Skeletal muscle satellite cell (primary cell): Measurements from ENCODE around the gene KCNMB1.

Experiments used
- H3K27me3 ChIP-seq: 2 replicates; pipeline ENCODE4 v1.7.0; 2013; ENCODE audit warnings: low read length; ENCODE audit not compliant: control insufficient read depth, insufficient read depth
- H3K36me3 ChIP-seq: 2 replicates; pipeline ENCODE4 v1.7.0; 2013; ENCODE audit warnings: mild to moderate bottlenecking, control low read depth, low read length; ENCODE audit not compliant: insufficient read depth
- H3K4me1 ChIP-seq: 2 replicates; pipeline ENCODE4 v1.7.0; 2013; ENCODE audit warnings: low read length; ENCODE audit not compliant: control insufficient read depth, insufficient read depth
- H3K4me2 ChIP-seq: 2 replicates; pipeline ENCODE4 v1.7.0; 2013; ENCODE audit warnings: mild to moderate bottlenecking, low read length
- H3K4me3 ChIP-seq: 2 replicates; pipeline ENCODE4 v1.7.0; 2013; ENCODE audit warnings: low read length
- H3K9ac ChIP-seq: 2 replicates; pipeline ENCODE4 v1.7.0; 2013; ENCODE audit warnings: mild to moderate bottlenecking, low read depth, low read length, moderate library complexity
- H3K9me3 ChIP-seq: replicated peaks from 2 replicates; pipeline ENCODE4 v1.7.0; 2013; ENCODE audit warnings: mild to moderate bottlenecking, control low read depth, low read length

Gene KCNMB1

DNA sequence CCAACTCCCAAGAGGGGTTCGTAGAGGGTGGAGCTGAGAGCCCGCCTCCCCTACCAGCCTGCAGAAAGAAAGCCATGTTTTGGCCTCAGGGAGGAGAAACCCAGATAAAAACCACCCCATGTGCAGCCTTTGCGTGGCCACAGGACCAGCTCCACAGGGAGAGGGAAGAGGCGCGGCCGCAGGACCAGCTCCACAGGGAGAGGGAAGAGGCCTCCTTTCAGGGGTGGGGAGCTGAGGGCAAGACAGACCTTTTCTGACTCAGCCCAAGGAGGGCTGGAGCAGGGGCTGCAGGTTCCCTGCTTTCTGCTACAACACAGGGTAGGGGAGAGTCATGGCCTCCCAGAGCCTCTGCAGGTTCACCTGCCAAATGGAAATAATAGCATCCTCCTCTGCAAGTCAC lies 37.6 kb upstream of the KCNMB1 start:
- Histone ChIP-seq H3K9me3 (no peaks in the 10 kb centered on the region), H3K9ac (no peak overlapping the region), H3K27me3 (peaks cover 54% of the 10 kb centered on the region), H3K4me2 (no peak overlapping the region), H3K36me3 (no peaks in the 10 kb centered on the region), H3K4me1 (no peaks in the 10 kb centered on the region), H3K4me3 (no peak overlapping the region)

DNA sequence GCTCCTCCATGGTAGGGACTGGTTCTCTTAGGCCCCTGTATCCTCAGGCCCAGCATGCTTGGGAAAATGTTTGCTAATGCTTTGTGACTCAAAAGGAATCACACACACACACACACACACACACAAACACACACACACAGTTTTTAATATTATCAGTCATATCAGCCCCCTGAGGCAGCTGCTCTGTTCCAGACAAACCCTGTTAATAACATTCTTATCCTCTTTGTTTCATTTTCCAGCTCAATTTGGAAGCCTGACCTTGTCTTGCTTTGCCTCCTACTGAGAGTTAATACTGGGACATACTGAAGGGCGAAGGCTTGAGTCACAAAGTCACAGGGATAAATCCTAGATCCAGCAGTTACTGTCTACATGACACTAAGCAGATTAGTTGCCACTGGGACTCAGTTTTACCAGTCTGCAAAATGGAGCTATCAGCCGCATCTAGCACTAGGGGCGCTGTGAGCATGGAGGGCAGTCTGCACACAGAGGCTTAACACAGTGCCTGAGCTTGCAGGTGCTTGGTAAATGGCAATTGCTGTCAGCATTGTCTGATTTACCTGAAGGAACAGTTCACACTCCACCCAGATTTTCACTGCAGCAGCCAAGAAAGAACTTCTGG lies 37.1 kb upstream of the KCNMB1 start:
- H3K4me2 ChIP-seq, result no peak overlapping the region
- no peak overlapping the region for H3K9ac ChIP-seq
- H3K4me3 ChIP-seq, result no peak overlapping the region
- H3K27me3 ChIP-seq, result peaks cover 49% of the 10 kb centered on the region
- no peaks in the 10 kb centered on the region for H3K4me1 ChIP-seq
- H3K36me3 ChIP-seq, result no peaks in the 10 kb centered on the region
- no peaks in the 10 kb centered on the region for H3K9me3 ChIP-seq

DNA sequence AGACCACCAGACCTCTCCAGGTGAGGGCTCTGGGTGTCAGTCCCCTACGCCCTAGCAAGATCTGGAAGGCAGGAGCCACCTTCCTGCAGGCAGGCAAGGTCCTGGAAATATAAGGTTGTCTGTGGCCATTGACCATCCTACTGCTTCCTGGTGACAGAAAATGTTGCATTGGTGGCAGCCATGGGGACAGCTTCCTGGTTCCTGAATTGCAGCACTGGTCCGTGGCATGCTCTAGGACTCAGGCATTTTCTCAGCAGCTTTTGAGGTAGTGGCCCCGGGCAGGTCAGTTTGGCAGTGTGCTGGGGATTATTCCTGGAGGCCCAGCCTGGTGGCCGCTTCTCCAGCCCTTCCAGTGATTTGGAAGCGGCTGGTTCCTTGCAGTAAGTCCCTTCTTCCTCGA lies 36.6 kb upstream of the KCNMB1 start:
- no peaks in the 10 kb centered on the region for H3K9me3 ChIP-seq
- peaks cover 44% of the 10 kb centered on the region for H3K27me3 ChIP-seq
- no peak overlapping the region for H3K4me3 ChIP-seq
- H3K4me2 ChIP-seq, result no peak overlapping the region
- H3K4me1 ChIP-seq, result no peaks in the 10 kb centered on the region
- H3K36me3 ChIP-seq, result no peaks in the 10 kb centered on the region
- H3K9ac ChIP-seq, result no peak overlapping the region

DNA sequence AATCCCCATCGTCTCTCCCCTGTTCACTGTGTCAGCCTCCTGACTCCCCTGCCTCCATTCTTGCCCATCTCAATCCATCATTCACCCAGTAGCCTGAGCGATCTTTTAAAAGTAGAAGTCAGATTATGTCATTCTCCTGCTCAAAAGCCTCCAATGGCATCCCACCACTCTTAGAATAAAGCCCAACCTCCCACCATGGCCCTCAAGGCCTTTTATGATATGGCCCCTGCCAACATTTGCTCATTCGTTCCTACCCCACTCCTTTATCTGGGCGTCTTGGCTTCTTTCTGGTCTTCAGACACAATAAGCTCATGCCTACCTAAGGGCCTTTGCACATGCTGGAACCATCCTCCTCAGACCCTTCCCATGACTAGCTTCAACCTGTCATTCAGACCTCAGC lies 35.5 kb upstream of the KCNMB1 start:
- peaks cover 33% of the 10 kb centered on the region for H3K27me3 ChIP-seq
- H3K9me3 ChIP-seq, result no peaks in the 10 kb centered on the region
- H3K4me3 ChIP-seq, result no peak overlapping the region
- no peak overlapping the region for H3K4me2 ChIP-seq
- no peaks in the 10 kb centered on the region for H3K4me1 ChIP-seq
- H3K9ac ChIP-seq, result no peak overlapping the region
- H3K36me3 ChIP-seq, result no peaks in the 10 kb centered on the region

DNA sequence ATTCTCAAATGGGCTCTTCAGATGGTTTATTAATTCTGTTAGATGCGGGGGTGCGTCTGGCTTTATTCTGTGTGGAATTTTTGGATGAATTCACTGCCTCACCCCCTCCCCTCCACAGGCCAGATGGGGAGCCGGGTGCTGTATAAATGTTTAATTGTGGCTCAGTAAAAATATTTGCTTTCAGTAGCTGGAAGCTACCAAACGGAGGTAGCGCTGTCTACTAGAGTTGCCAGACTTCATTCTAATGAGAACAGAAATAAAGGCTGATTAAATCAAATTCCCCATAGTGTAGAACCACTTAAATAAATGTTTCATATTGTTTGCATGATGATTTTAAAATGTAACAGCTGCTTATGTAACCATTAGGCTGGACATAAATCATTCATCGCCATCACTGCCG lies 34.5 kb upstream of the KCNMB1 start:
- H3K4me1 ChIP-seq, result no peaks in the 10 kb centered on the region
- H3K36me3 ChIP-seq, result no peaks in the 10 kb centered on the region
- peaks cover 38% of the 10 kb centered on the region for H3K27me3 ChIP-seq
- H3K9ac ChIP-seq, result no peak overlapping the region
- H3K4me3 ChIP-seq, result no peak overlapping the region
- H3K4me2 ChIP-seq, result no peak overlapping the region
- no peaks in the 10 kb centered on the region for H3K9me3 ChIP-seq

DNA sequence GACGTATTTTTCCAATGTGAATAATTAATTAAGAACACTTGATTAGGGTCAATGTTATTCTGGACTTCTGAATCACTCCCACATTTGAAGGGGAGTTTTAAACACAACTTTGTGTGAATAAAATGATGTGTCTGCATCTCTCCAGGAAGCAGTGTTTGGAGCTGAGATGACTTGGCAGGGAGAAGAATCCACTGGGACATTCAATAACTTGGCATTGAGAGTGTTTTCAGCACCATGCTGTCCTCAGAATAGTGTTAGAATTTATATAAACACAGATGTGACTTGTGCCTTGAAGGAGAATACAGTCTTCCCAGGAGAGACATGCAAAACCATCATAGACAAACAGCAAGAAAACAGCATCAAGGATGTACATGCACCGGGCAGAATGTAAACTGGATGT lies 32.7 kb upstream of the KCNMB1 start:
- Histone ChIP-seq H3K9ac (no peak overlapping the region), H3K36me3 (no peaks in the 10 kb centered on the region), H3K4me3 (no peak overlapping the region), H3K4me1 (no peaks in the 10 kb centered on the region), H3K27me3 (peaks cover 37% of the 10 kb centered on the region), H3K9me3 (no peaks in the 10 kb centered on the region), H3K4me2 (no peak overlapping the region)

DNA sequence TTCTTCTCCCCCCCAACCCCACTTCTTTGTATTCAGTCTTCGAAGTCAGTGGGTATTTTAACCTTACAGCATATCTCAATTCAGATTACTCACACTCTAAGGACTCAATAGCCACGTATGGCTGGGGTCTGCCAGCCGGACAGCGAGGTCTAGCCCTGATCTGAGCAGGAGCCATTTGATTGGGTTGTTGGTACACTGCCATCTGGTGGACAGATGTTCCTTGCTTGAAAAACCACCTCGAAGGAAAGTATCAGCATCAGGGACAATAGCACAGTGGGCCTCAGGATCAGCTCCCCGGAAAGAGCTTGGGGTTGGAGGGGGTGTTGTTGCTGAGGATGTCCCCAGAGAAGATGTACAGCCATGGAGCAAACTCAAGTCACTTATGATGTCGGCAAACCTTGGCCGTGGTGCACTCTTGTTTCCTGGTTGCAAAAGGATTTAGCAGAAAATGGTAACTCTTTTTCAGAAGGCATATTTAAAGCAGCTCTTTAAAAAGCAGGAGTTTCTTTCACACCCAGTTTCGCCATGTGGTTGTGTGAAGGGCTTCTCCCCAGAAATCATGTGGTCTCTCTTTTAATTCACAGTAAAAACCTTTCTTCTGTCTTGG lies 31.7 kb upstream of the KCNMB1 start:
- no peaks in the 10 kb centered on the region for H3K4me1 ChIP-seq
- no peaks in the 10 kb centered on the region for H3K9me3 ChIP-seq
- no peaks in the 10 kb centered on the region for H3K36me3 ChIP-seq
- peaks cover 37% of the 10 kb centered on the region for H3K27me3 ChIP-seq
- H3K4me2 ChIP-seq, result no peak overlapping the region
- no peak overlapping the region for H3K9ac ChIP-seq
- no peak overlapping the region for H3K4me3 ChIP-seq

DNA sequence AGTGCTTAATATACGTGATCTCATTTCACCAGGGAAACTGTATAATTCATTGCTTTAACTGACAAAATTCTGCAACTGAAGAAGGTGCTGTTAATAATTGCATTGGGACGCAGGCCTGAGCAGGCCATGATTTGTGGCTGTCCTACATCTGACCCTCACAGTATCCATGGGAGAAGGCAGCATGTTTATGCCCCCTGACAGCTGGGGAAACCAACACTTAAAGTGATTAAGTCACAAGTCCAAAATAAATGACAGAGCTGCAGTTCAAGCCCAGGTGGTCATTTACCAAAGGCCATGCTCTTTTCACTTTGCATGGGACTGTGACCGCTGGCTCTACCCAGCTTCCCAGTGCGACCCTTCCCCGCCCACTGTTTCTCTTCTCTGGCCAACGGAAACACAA lies 30.5 kb upstream of the KCNMB1 start:
- Histone ChIP-seq H3K4me2 (no peak overlapping the region), H3K9me3 (no peaks in the 10 kb centered on the region), H3K4me1 (no peaks in the 10 kb centered on the region), H3K4me3 (no peak overlapping the region), H3K9ac (no peak overlapping the region), H3K36me3 (no peaks in the 10 kb centered on the region), H3K27me3 (peaks cover 35% of the 10 kb centered on the region)

DNA sequence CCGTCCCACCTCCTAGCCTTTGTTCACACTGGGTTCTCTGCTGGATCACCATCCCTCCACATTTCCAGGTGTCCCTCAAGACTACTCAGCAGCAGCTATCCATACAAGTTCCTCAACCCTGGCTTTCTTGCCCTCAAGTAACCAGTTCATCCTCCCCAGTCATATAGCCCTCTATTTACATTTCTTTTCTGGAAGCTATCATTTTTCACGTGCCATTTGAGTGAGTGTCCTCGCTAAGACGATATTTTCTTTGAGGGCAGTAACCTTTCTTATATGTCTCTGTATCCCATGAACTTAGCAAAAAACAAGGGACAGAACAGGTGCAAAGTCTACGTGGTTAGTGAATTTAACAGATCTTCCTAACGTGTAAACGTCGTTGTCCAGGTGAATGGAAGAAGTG lies 29.6 kb upstream of the KCNMB1 start:
- Histone ChIP-seq H3K9ac (no peak overlapping the region), H3K4me3 (no peak overlapping the region), H3K9me3 (no peaks in the 10 kb centered on the region), H3K4me2 (no peak overlapping the region), H3K27me3 (peaks cover 26% of the 10 kb centered on the region), H3K36me3 (no peaks in the 10 kb centered on the region), H3K4me1 (no peaks in the 10 kb centered on the region)

DNA sequence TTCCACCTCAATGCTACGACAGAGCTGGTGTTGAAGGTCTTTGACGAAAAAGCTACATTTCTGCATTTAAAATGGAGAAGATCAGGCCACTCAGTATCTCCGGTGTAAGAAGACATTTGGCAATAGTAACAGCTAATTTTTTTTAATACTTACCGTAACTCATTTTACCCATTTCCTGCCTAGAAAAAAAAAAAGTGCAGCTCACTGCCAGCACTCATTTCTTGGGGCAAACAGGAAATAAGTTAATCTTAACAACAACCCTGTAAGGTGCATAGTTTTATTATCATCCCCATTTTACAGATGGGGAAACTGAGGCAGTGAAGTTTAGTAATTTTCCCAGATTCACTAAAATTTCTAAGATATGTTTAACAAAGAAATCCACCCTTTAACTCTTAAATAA lies 27.4 kb upstream of the KCNMB1 start:
- H3K9ac ChIP-seq, result no peak overlapping the region
- no peak overlapping the region for H3K4me2 ChIP-seq
- no peak overlapping the region for H3K4me3 ChIP-seq
- H3K4me1 ChIP-seq, result no peaks in the 10 kb centered on the region
- no peaks in the 10 kb centered on the region for H3K9me3 ChIP-seq
- H3K27me3 ChIP-seq, result peaks cover 10% of the 10 kb centered on the region
- H3K36me3 ChIP-seq, result no peaks in the 10 kb centered on the region

DNA sequence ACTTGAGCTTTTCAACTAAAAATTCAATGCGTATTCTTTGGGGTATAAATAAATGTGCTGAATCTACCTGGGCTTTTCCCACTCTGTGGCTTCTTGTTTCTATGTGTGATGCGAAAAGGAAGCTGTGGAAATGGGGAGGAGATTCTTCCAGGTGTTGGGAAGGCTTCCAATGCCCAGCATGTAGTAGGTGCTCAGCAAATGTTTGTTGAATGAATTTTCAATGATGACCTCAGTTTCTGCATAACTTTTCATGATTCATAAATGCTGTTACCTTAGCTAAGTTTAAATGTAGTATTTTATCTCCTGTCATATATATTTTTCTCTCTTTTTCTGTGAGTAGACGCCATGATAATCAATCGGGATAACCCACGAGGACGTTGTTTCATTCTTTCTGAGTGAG lies 25.6 kb upstream of the KCNMB1 start:
- peaks cover 10% of the 10 kb centered on the region for H3K27me3 ChIP-seq
- no peak overlapping the region for H3K9ac ChIP-seq
- H3K9me3 ChIP-seq, result no peaks in the 10 kb centered on the region
- H3K4me1 ChIP-seq, result no peaks in the 10 kb centered on the region
- no peak overlapping the region for H3K4me2 ChIP-seq
- H3K4me3 ChIP-seq, result no peak overlapping the region
- no peaks in the 10 kb centered on the region for H3K36me3 ChIP-seq

DNA sequence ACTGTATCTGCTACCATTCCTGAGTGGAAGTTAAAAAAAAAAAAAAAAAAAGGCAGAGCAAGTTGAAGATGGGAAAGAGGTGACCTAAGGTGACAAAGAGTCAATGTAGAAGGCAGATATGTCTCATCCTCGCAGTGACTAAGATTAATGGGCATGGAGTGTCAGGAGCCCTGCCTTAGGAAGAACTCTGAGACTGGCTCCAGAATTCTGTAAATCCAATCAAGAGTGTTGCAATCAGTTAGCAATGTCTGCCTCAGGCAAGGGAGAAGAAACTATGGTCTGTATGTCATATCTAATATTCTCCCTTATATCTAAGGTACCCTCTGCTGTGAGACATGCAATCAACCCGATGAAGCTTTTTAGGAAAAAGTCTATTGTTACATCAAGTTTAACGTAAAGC lies 24.7 kb upstream of the KCNMB1 start:
- H3K9me3 ChIP-seq, result no peaks in the 10 kb centered on the region
- no peaks in the 10 kb centered on the region for H3K4me1 ChIP-seq

More for the DNA sequence above, 24.7 kb upstream of the KCNMB1 start:
- no peaks in the 10 kb centered on the region for H3K36me3 ChIP-seq
- H3K4me3 ChIP-seq, result no peak overlapping the region
- H3K4me2 ChIP-seq, result no peak overlapping the region
- H3K27me3 ChIP-seq, result peaks cover 6% of the 10 kb centered on the region
- H3K9ac ChIP-seq, result no peak overlapping the region
